Cardiac ventricle fibroblast (primary cell): ENCODE measurements around the gene CTU1. TPM values are rescaled to one million over a fixed set of nuclear protein-coding genes. Genes with fewer than 3 reads are reported as not detected.

Experiments used
- total RNA-seq: library from RNA; depleted of rRNA; stranded (reverse); fragments of >200 nt; gene quantifications from 2 replicates; pipeline ENCODE4 v1.2.3, GENCODE V29; 2015

CTU1 gene
- 14.0 and 18.0 TPM in 2 replicates for total RNA-seq

DNA sequence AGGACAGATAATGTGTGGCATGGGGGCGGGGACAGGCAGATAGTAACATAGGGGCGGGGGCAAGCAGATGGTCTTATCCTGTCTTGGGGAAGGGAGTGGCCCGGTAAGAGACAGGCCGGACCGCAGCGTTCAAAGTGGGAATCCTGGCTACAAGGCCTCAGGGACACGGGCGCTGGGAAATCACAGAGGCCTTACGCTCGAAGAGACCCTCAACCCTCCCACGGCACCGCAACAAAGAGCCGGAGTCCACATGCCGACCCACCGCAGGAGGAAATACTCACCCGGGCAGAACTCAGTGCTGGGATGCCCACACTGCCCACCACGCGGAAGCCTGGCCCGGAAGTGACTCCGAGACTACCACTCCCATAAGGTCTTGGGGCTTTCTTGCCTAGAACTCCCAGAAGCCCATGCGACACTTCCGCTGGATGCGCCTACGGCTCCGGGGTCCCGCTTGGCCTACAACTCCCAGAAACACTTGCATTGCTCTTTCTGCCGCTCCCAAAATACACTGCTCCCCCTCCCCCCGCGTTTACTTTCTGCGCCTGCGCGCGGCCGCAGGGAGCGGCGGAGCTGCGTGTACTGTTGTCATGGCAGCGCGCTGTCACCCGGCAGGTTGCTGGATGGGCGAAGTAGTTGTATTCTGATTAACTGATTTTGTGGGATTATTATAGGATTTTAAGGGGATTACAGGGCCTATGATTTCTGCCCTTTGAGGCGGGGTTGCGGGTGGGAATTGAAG, at the start of gene CTU1:
Gene CTU1, minus strand, starts transcription at position 344 of the 739 bp plus-strand sequence. CDS start 3,840 bp downstream, outside the sequence.

DNA sequence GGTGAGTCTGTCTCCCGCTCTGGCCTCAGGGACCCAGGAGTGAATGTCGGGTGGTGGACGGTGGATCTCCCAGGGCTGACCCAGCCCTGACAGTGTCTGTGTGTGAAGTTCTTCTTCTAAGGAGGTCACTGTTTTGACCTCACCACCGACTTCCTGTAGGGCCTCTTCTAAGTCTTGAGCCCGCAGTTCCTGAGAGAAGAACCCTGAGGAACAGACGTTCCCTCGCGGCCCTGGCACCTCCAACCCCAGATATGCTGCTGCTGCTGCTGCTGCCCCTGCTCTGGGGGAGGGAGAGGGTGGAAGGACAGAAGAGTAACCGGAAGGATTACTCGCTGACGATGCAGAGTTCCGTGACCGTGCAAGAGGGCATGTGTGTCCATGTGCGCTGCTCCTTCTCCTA, 33.9 kb upstream of the CTU1 start, which contains the start of gene SIGLEC7:
Gene SIGLEC7, plus strand, starts transcription at position 183 of the 400 bp plus-strand sequence. Its CDS starts 69 bp downstream, at position 252.

DNA sequence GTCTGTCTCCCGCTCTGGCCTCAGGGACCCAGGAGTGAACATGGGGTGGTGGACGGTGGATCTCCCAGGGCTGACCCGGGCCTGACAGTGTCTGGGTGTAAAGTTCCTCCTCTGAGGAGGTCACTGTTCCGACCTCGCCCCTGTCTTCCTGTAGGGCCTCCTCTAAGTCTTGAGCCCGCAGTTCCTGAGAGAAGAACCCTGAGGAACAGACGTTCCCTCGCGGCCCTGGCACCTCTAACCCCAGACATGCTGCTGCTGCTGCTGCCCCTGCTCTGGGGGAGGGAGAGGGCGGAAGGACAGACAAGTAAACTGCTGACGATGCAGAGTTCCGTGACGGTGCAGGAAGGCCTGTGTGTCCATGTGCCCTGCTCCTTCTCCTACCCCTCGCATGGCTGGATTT, 16.5 kb upstream of the CTU1 start, which contains the start of gene SIGLEC9:
Gene SIGLEC9, plus strand, starts transcription at position 178 of the 400 bp plus-strand sequence. Its CDS starts 69 bp downstream, at position 247.

GRCh38 chr19:51082611-51083010, 25.6 kb downstream of the CTU1 start, which contains the start of gene KLK14:
KLK14 (minus strand) TSS chr19:51082887; CDS start chr19:51082614, 273 bp downstream.

GRCh38 chr19:51064534-51065220, 43.5 kb downstream of the CTU1 start, which contains the start of gene KLK13:
KLK13 (minus strand) TSS chr19:51065092; CDS start chr19:51065067, 25 bp downstream.

Other genes with a start within 250 kb of the CTU1 start
- gene KLK2, start 235.0 kb downstream of the CTU1 start, total RNA-seq: not detected in 2 replicates
- gene KLK4, start 197.0 kb downstream of the CTU1 start, total RNA-seq: not detected in 2 replicates
- not detected in 2 replicates for gene KLK5, start 155.4 kb downstream of the CTU1 start, total RNA-seq
- gene KLK6, start 138.8 kb downstream of the CTU1 start, total RNA-seq: not detected in 2 replicates
- gene KLK7, start 124.5 kb downstream of the CTU1 start, total RNA-seq: not detected in 2 replicates
- not detected in 2 replicates for gene KLK8, start 106.8 kb downstream of the CTU1 start, total RNA-seq
- gene KLK10, start 88.7 kb downstream of the CTU1 start, total RNA-seq: 1.8 TPM in 1 of 2 replicates, not detected in the other
- gene KLK11, start 81.8 kb downstream of the CTU1 start, total RNA-seq: not detected in 2 replicates
- not detected in 2 replicates for gene KLK12, start 73.4 kb downstream of the CTU1 start, total RNA-seq
- 0.19 TPM in 1 of 2 replicates, not detected in the other for gene KLK13, start 43.3 kb downstream of the CTU1 start, total RNA-seq
- gene KLK14, start 25.5 kb downstream of the CTU1 start, total RNA-seq: not detected in 2 replicates
- not detected in 2 replicates for gene SIGLEC9, start 16.5 kb upstream of the CTU1 start, total RNA-seq
- gene SIGLEC7, start 33.9 kb upstream of the CTU1 start, total RNA-seq: not detected in 2 replicates
- not detected in 2 replicates for gene CD33, start 116.7 kb upstream of the CTU1 start, total RNA-seq
- gene SIGLECL1, start 142.7 kb upstream of the CTU1 start, total RNA-seq: not detected in 2 replicates
- gene IGLON5, start 203.2 kb upstream of the CTU1 start, total RNA-seq: 0.44 and 0.62 TPM in 2 replicates
- 0.31 and 0.98 TPM in 2 replicates for gene VSIG10L, start 233.7 kb upstream of the CTU1 start, total RNA-seq